K562 (cell line): ENCODE measurements around the gene ASPHD1. TPM values are rescaled to one million over a fixed set of nuclear protein-coding genes. Genes with fewer than 3 reads are reported as not detected.

Experiments used
- CCNT2 ChIP-seq: IDR thresholded peaks from 2 replicates; pipeline ENCODE4 v1.6.1; 2011; ENCODE audit warnings: borderline replicate concordance, low read depth, mild to moderate bottlenecking, moderate library complexity, mixed read lengths, low read length; ENCODE audit not compliant: insufficient read length; ENCODE audit errors: extremely low read depth
- GTF2F1 ChIP-seq: IDR thresholded peaks from 2 replicates; pipeline ENCODE4 v1.6.1; 2011; ENCODE audit warnings: low read depth, low read length, improper control_type of control experiment
- HDAC8 ChIP-seq: fragments of 450-650 bp; IDR thresholded peaks from 2 replicates; pipeline ENCODE4 v1.6.1; 2016; ENCODE audit warnings: mild to moderate bottlenecking, missing genetic modification characterization, moderate library complexity, missing compliant biosample characterization
- RBM14 ChIP-seq: fragments of 200-400 bp; formaldehyde crosslinking; IDR thresholded peaks from 2 replicates; pipeline ENCODE4 v1.6.1; 2018; ENCODE audit warnings: low read depth, mild to moderate bottlenecking, low read length, moderate library complexity, borderline replicate concordance; ENCODE audit not compliant: insufficient read depth
- SIN3A ChIP-seq, 2 experiments: fragments of 150-350 bp in 1 of 2; IDR thresholded peaks; 2 replicates each; pipeline ENCODE4 v1.6.1; 2011 to 2016; ENCODE audit warnings: borderline replicate concordance in 2 of 2, low read depth in 2 of 2, low read length in 2 of 2, mild to moderate bottlenecking in 2 of 2, moderate library complexity in 2 of 2; ENCODE audit not compliant: control insufficient read depth in 1 of 2
- polyA plus RNA-seq, 8 experiments: library from polyadenylated mRNA; depleted of rRNA in 4 of 8; stranded (reverse) in 5 of 8; unstranded in 3 of 8; fragments of >200 nt; fragmentation: Nextera tagmentation in 2 of 8; fragmentation: Illumina TruSeq in 1 of 8; extraction: Ambion mirVana in 2 of 8; extraction: Trizol in 1 of 8; gene quantifications; 2 replicates each; pipeline versions ENCODE4 v1.2.1 to v1.2.3, GENCODE V29; 2011 to 2014; ENCODE audit warnings: inconsistent platforms in 1 of 8, missing spikeins in 1 of 8
- total RNA-seq, 7 experiments: library from RNA; depleted of rRNA in 6 of 7; stranded (reverse); fragments of >200 nt in 6 of 7; fragmentation: Illumina TruSeq in 2 of 7; extraction: Trizol in 2 of 7; gene quantifications; 2 replicates each; pipeline versions ENCODE4 v1.2.1 to v1.2.3, GENCODE V29; 2011 to 2021; ENCODE audit warnings: low replicate concordance in 1 of 7
- TF ChIP-seq, protein P1 (sequence below): fragments of 450-650 bp; IDR thresholded peaks from 2 replicates; pipeline ENCODE4 v1.6.1; 2016; ENCODE audit warnings: mild to moderate bottlenecking, moderate library complexity

ASPHD1 gene
- total and polyA plus RNA-seq, 9 of the 15 experiments (the other 6 are each of a cell fraction or from before 2014, with no cell fraction given): 0.03 to 0.70 (median 0.24) TPM; not detected in 5

DNA sequence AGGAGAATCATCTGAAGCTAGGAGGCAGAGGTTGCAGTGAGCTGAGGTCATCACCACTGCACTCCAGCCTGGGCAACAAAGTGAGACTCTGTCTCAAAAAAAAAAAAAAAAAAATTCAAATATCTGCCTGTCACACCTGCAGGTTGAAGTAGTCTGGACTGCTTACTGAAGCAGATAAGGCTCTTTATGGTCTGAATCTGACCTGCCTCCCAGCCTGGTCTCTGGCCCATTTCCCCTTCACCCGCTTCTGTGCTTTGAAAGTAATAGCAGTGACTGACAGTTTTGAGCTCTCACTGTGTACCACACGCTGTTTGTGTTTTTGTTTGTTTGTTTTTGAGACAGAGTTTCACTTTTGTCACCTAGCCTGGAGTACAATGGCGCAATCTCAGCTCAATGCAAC is 6.7 kb upstream of the ASPHD1 start (continued):
- TF ChIP-seq, protein P1, sequence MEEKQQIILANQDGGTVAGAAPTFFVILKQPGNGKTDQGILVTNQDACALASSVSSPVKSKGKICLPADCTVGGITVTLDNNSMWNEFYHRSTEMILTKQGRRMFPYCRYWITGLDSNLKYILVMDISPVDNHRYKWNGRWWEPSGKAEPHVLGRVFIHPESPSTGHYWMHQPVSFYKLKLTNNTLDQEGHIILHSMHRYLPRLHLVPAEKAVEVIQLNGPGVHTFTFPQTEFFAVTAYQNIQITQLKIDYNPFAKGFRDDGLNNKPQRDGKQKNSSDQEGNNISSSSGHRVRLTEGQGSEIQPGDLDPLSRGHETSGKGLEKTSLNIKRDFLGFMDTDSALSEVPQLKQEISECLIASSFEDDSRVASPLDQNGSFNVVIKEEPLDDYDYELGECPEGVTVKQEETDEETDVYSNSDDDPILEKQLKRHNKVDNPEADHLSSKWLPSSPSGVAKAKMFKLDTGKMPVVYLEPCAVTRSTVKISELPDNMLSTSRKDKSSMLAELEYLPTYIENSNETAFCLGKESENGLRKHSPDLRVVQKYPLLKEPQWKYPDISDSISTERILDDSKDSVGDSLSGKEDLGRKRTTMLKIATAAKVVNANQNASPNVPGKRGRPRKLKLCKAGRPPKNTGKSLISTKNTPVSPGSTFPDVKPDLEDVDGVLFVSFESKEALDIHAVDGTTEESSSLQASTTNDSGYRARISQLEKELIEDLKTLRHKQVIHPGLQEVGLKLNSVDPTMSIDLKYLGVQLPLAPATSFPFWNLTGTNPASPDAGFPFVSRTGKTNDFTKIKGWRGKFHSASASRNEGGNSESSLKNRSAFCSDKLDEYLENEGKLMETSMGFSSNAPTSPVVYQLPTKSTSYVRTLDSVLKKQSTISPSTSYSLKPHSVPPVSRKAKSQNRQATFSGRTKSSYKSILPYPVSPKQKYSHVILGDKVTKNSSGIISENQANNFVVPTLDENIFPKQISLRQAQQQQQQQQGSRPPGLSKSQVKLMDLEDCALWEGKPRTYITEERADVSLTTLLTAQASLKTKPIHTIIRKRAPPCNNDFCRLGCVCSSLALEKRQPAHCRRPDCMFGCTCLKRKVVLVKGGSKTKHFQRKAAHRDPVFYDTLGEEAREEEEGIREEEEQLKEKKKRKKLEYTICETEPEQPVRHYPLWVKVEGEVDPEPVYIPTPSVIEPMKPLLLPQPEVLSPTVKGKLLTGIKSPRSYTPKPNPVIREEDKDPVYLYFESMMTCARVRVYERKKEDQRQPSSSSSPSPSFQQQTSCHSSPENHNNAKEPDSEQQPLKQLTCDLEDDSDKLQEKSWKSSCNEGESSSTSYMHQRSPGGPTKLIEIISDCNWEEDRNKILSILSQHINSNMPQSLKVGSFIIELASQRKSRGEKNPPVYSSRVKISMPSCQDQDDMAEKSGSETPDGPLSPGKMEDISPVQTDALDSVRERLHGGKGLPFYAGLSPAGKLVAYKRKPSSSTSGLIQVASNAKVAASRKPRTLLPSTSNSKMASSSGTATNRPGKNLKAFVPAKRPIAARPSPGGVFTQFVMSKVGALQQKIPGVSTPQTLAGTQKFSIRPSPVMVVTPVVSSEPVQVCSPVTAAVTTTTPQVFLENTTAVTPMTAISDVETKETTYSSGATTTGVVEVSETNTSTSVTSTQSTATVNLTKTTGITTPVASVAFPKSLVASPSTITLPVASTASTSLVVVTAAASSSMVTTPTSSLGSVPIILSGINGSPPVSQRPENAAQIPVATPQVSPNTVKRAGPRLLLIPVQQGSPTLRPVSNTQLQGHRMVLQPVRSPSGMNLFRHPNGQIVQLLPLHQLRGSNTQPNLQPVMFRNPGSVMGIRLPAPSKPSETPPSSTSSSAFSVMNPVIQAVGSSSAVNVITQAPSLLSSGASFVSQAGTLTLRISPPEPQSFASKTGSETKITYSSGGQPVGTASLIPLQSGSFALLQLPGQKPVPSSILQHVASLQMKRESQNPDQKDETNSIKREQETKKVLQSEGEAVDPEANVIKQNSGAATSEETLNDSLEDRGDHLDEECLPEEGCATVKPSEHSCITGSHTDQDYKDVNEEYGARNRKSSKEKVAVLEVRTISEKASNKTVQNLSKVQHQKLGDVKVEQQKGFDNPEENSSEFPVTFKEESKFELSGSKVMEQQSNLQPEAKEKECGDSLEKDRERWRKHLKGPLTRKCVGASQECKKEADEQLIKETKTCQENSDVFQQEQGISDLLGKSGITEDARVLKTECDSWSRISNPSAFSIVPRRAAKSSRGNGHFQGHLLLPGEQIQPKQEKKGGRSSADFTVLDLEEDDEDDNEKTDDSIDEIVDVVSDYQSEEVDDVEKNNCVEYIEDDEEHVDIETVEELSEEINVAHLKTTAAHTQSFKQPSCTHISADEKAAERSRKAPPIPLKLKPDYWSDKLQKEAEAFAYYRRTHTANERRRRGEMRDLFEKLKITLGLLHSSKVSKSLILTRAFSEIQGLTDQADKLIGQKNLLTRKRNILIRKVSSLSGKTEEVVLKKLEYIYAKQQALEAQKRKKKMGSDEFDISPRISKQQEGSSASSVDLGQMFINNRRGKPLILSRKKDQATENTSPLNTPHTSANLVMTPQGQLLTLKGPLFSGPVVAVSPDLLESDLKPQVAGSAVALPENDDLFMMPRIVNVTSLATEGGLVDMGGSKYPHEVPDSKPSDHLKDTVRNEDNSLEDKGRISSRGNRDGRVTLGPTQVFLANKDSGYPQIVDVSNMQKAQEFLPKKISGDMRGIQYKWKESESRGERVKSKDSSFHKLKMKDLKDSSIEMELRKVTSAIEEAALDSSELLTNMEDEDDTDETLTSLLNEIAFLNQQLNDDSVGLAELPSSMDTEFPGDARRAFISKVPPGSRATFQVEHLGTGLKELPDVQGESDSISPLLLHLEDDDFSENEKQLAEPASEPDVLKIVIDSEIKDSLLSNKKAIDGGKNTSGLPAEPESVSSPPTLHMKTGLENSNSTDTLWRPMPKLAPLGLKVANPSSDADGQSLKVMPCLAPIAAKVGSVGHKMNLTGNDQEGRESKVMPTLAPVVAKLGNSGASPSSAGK: no peak
- TF ChIP-seq GTF2F1: no peak
- TF ChIP-seq SIN3A (IDR thresholded peaks at IDR 0.05; ENCODE audit: borderline replicate concordance in 2 of 2, control insufficient read depth in 1 of 2, low read depth in 2 of 2, low read length in 2 of 2): no peak
- TF ChIP-seq HDAC8: no peak
- TF ChIP-seq RBM14: no peak
- TF ChIP-seq CCNT2: no peak
